Measurements from ENCODE around the gene LRRFIP1.

- no peak for TF ChIP-seq HIVEP1 (CRISPR knock-in tag; IDR thresholded peaks at IDR 0.05)
- no peak for TF ChIP-seq CBX2 (IDR thresholded peaks at IDR 0.05; ENCODE audit: insufficient read depth, low read length, poor library complexity, severe bottlenecking)
- TF ChIP-seq RAD51 (IDR thresholded peaks at IDR 0.05; ENCODE audit: borderline replicate concordance, low read depth) = no peak
- TF ChIP-seq NR2C1 (IDR thresholded peaks at IDR 0.05) = no peak
- no peak for TF ChIP-seq NR2C1 (tag; IDR thresholded peaks at IDR 0.05)
These were observed 3.0 kb downstream of the LRRFIP1 start for GRCh38 chr2:237630216-237631000.

Data from K562 (cell line).